Measurements from ENCODE around the gene HEPN1.
"Not testable (repeated sequence)": the region's sequence is repeated elsewhere in the genome, so short reads cannot be mapped to it uniquely, and the experiment has no call there.

The HEPN1 gene

GRCh38 chr11:124955035-124955434 lies 36.0 kb downstream of the HEPN1 start:
- H3K27ac ChIP-seq (ENCODE audit: low read length) = no peak overlapping the region
- 0 out of 2 replicates have a peak, but pooled peaks cover 2% of the 10 kb centered on the region for H3K4me1 ChIP-seq (ENCODE audit: control insufficient read depth, insufficient read depth, low read length)
- no peaks in the 10 kb centered on the region for H3K9me3 ChIP-seq (ENCODE audit: control insufficient read depth, insufficient read depth, low read length)
- H3K36me3 ChIP-seq (ENCODE audit: control insufficient read depth, insufficient read depth, low read length) = no peaks in the 10 kb centered on the region
- no peaks in the 10 kb centered on the region for H3K27me3 ChIP-seq (ENCODE audit: control insufficient read depth, insufficient read depth, low read length)
- H3K4me3 ChIP-seq (ENCODE audit: low read length) = no peak overlapping the region
- DNase-seq (ENCODE audit: low read depth, low spot score) = no peak

DNA sequence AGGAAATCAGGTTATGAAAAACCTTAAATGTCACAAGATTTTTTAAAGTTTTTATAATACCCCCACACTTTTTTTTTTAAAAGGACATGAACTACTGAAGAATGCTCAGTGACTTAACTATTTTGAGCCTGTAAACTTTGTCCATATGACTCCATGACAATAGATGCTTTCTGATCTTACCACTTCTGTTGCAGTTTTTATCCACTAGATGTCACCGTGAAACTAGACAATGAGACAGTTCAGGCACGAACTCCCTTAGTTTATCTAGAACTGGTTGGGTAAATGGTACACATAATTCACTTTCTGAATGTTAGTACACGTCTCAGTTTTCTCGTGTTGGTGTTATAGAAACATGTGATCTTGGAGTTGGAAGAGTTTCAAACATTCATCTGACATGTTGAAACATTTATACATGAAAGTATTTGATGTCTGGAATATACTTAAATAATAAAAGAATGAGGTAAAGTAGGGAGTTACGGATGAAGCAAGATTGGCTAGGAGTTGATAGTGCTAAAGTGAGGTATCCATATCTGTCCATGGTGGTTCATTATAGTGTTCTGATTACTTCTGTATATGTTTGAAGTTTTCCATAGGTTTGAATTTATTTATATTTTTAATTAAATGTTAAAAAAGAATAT lies 43.0 kb downstream of the HEPN1 start:
- H3K9me3 ChIP-seq (ENCODE audit: control insufficient read depth, insufficient read depth, low read length) = no peaks in the 10 kb centered on the region
- WGBS (ENCODE audit: insufficient coverage, insufficient read length) = 100% methylated on average over 1 of the region's 5 CpGs
- H3K27ac ChIP-seq (ENCODE audit: low read length) = no peak overlapping the region
- H3K4me3 ChIP-seq (ENCODE audit: low read length) = no peak overlapping the region
- H3K4me1 ChIP-seq (ENCODE audit: control insufficient read depth, insufficient read depth, low read length) = no peaks in the 10 kb centered on the region
- no peak for DNase-seq (ENCODE audit: low read depth, low spot score)
- no peaks in the 10 kb centered on the region for H3K36me3 ChIP-seq (ENCODE audit: control insufficient read depth, insufficient read depth, low read length)
- H3K27me3 ChIP-seq (ENCODE audit: control insufficient read depth, insufficient read depth, low read length) = no peaks in the 10 kb centered on the region

DNA sequence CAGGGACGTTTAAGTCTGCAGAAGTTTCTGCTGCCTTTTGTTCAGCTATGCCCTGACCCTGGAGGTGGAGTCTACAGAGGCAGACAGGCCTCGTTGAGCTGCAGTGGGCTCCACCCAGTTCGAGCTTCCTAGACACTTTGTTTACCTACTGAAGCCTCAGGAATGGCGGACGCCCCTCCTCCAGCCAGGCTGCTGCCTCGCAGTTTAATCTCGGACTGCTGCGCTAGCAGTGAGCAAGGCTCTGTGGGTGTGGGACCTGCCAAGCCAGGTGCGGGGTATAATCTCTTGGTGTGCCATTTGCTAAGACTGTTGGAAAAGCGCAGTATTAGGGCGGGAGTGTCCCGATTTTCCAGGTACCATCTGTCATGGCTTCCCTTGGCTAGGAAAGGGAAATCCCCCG lies 49.1 kb downstream of the HEPN1 start:
- not testable (repeated sequence) for DNase-seq (ENCODE audit: low read depth, low spot score); H3K27ac ChIP-seq (ENCODE audit: low read length); H3K36me3 ChIP-seq (ENCODE audit: control insufficient read depth, insufficient read depth, low read length); H3K27me3 ChIP-seq (ENCODE audit: control insufficient read depth, insufficient read depth, low read length); H3K9me3 ChIP-seq (ENCODE audit: control insufficient read depth, insufficient read depth, low read length); H3K4me3 ChIP-seq (ENCODE audit: low read length); H3K4me1 ChIP-seq (ENCODE audit: control insufficient read depth, insufficient read depth, low read length)
- WGBS (ENCODE audit: insufficient coverage, insufficient read length) = no CpG with 5 or more reads among the region's 13 CpGs

Data from iPS DF 6.9 (cell line).